ENCODE data around the gene TNKS2.

The TNKS2 gene

GRCh38 chr10:91908337-91909116 is 110.3 kb downstream of the TNKS2 start:
- peak; percentile 86 for DNase-seq (ENCODE audit: extremely low read depth, insufficient read length)
- H3K36me3 ChIP-seq (ENCODE audit: control insufficient read depth, insufficient read depth, low read length): no peaks in the 10 kb centered on the region
- peak; percentile 75 for TF ChIP-seq CTCF (IDR thresholded peaks at IDR 0.05; ENCODE audit: insufficient read depth, low read length, poor library complexity, severe bottlenecking)
- H3K27me3 ChIP-seq (replicated peaks; ENCODE audit: control insufficient read depth, insufficient read depth, low read length): no peaks in the 10 kb centered on the region
- H3K4me3 ChIP-seq (replicated peaks; ENCODE audit: low read depth, low read length): peak overlapping the region; percentile 70

DNA sequence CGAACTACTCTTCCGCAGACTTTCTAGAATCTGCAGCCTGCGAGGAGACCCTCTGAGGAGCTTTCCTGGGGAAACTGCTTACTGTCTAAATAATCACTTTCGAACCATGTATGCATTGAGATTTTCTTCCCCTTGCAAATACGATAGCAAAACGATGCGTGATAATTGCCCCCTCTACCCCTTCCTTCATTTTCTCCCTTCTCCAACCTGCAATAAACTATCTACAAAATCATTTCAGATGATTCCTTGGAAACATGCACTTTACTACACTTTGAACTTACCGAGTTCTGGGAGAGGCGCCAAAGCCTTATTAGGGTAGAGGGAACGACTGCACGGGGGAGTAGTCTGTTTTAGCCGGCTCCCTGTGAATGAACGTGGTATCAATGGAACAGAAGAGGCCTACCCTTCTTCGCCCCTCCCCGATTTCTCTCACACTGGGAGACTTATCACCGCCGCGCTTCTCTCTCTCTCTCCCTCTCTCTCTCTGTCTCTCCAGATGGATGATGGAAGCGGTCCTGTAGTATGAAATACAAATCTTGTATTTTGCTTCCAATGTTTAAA is 111.0 kb downstream of the TNKS2 start, which contains the start of gene FGFBP3:
Gene FGFBP3, minus strand, starts transcription at position 370 of the 561 bp plus-strand sequence. CDS start 517 bp downstream, outside the sequence.
- Histone ChIP-seq H3K4me3 (replicated peaks; ENCODE audit: low read depth, low read length) (peak within 1 kb of the TSS; percentile 70), H3K27me3 (replicated peaks; ENCODE audit: control insufficient read depth, insufficient read depth, low read length) (no peaks in the 10 kb centered on the region), H3K36me3 (ENCODE audit: control insufficient read depth, insufficient read depth, low read length) (no peaks in the 10 kb centered on the region)
- no peak for DNase-seq (ENCODE audit: extremely low read depth, insufficient read length)
- TF ChIP-seq CTCF (IDR thresholded peaks at IDR 0.05; ENCODE audit: insufficient read depth, low read length, poor library complexity, severe bottlenecking): no peak

DNA sequence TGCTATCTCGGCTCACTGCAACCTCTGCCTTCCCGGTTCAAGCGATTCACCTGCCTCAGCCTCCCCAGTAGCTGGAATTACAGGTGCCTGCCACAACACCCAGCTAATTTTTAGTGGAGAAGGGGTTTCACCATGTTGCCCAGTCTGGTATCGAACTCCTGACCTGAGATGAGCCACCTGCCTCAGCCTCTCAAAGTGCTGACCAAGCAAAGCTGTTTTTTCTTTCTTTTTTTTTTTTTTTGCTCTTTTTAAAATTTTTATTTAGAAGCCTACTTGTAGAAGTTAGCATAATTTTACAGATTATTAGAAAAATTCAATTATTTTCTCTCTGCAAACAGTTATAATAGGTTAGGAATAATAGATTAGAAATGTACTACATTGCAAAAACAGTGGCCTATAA is 112.2 kb downstream of the TNKS2 start:
- no peaks in the 10 kb centered on the region for H3K27me3 ChIP-seq (replicated peaks; ENCODE audit: control insufficient read depth, insufficient read depth, low read length)
- H3K4me3 ChIP-seq (replicated peaks; ENCODE audit: low read depth, low read length): no peak overlapping the region
- TF ChIP-seq CTCF (IDR thresholded peaks at IDR 0.05; ENCODE audit: insufficient read depth, low read length, poor library complexity, severe bottlenecking): no peak
- H3K36me3 ChIP-seq (ENCODE audit: control insufficient read depth, insufficient read depth, low read length): no peaks in the 10 kb centered on the region
- DNase-seq (ENCODE audit: extremely low read depth, insufficient read length): no peak

Data from GM06990 (cell line).